Dendritic cell treated with granulocyte-macrophage colony-stimulating factor and Interleukin-4, amounts not matched to agents 40 ng/mL and 50 ng/mL, for 4 days (primary cell): ENCODE data around the gene SCAI.
"Not testable (repeated sequence)": the region's sequence is repeated elsewhere in the genome, so short reads cannot be mapped to it uniquely, and the experiment has no call there.

Source experiments
- H3K27ac Mint-ChIP-seq: one replicate; pipeline ENCODE4 v1.8.0; 2022; ENCODE audit warnings: mild to moderate bottlenecking, mixed read lengths
- H3K27me3 Mint-ChIP-seq: one replicate; pipeline ENCODE4 v1.8.0; 2022; ENCODE audit warnings: mild to moderate bottlenecking, mixed read lengths
- H3K36me3 Mint-ChIP-seq: one replicate; pipeline ENCODE4 v1.8.0; 2022; ENCODE audit warnings: low read depth, mixed read lengths
- H3K4me1 Mint-ChIP-seq: one replicate; pipeline ENCODE4 v1.8.0; 2022; ENCODE audit warnings: low read depth, mixed read lengths
- H3K4me3 Mint-ChIP-seq: one replicate; pipeline ENCODE4 v1.8.0; 2022; ENCODE audit warnings: mild to moderate bottlenecking, moderate library complexity, mixed read lengths
- H3K9me3 Mint-ChIP-seq: one replicate; pipeline ENCODE4 v1.8.0; 2022; ENCODE audit warnings: mixed read lengths
- intact Hi-C: fragments of 100-400 bp; cut with micrococcal nuclease; formaldehyde crosslinking; loops from one replicate; pipeline ENCODE4 v1.15.0; 2022

The SCAI gene

DNA sequence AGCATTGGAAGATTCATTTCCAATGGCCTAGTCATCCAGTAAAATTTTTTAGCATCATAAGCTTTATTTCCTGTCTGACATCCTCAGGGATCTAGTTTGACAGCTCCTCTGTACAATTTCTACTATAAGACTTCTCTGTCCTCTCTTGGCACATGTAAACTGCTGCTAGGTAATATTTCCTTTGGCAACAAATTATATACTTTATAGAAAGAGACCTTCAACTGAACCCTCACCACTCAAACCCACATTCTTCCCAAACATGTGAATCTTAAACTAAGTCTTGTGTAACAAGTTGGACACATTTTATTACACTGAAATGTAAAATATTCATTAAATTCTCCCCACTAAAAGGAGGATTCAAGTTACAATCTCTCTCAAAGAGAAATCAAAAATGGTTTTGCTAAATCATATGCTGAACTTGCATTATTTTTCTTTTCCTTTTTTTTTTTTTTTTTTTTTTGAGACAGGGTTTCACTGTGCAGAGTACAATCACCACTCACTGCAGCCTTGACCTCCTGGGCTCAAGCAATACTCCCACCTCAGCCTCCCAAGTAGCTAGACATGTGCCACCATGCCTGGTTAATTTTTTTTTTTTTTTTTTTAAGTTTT, 36.9 kb downstream of the SCAI start:
- intact Hi-C loops, result no loop called here
- H3K4me3 Mint-ChIP-seq, result no peak overlapping the region
- no peaks in the 10 kb centered on the region for H3K27me3 Mint-ChIP-seq
- H3K36me3 Mint-ChIP-seq, result no peaks in the 10 kb centered on the region
- H3K4me1 Mint-ChIP-seq, result no peaks in the 10 kb centered on the region
- no peak overlapping the region for H3K27ac Mint-ChIP-seq
- H3K9me3 Mint-ChIP-seq, result peaks cover 2% of the 10 kb centered on the region

DNA sequence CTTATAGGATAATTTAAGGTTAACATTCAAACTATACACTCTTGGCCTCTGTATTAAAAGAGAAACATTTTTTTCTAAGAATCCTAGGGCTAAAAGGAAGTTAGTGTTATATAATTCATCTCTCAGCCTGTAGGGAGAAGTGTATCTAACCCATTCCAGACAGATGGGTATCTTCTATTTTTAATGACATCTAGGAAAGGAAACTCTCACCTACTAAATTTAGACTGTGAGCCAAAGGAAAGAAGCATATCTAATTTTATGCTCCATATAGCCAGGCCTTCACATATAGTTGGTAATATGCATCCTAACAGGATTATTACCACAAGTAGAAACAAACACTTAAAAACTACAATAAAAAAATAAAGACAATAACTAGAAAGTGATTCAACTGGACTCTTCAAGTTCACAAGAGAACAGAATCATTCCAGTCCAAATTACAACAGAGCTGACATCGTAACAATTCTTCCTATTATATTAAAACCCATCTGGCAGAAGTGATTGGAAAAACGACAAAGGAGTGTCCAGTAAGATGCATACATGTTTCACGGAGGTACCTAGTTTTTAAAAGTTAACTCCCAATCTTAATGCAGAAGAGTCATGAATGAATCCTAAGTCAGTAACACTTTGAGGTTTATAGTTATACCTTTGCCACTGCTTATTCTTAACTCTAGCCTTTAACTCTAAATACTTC, 39.4 kb downstream of the SCAI start:
- Mint-ChIP-seq H3K27ac (no peak overlapping the region), H3K36me3 (no peaks in the 10 kb centered on the region), H3K9me3 (no peaks in the 10 kb centered on the region), H3K27me3 (no peaks in the 10 kb centered on the region), H3K4me1 (no peaks in the 10 kb centered on the region), H3K4me3 (no peak overlapping the region)
- intact Hi-C loops, result no loop called here

DNA sequence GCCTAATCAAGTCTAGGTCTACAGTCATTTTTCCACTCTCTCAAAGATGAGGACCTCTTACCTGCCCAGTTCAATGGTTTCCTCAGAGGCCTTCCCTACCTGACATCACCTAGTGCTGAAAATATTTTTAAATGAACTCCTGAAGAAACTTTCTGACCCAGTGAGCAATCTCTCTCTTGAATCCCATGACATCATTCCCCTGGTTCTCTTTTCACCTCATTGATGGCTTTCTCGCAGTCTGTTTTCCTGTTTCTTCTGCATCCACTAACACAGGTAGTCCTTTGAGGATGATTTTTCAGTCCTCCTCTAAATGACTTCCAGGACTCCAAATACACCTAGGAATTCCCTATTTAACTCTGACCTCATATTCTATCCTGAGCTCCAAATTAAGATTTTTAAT, 40.3 kb downstream of the SCAI start:
- H3K9me3 Mint-ChIP-seq, result no peaks in the 10 kb centered on the region
- H3K36me3 Mint-ChIP-seq, result no peaks in the 10 kb centered on the region
- H3K27me3 Mint-ChIP-seq, result no peaks in the 10 kb centered on the region
- intact Hi-C loops, result no loop called here
- no peak overlapping the region for H3K27ac Mint-ChIP-seq
- no peaks in the 10 kb centered on the region for H3K4me1 Mint-ChIP-seq
- no peak overlapping the region for H3K4me3 Mint-ChIP-seq

DNA sequence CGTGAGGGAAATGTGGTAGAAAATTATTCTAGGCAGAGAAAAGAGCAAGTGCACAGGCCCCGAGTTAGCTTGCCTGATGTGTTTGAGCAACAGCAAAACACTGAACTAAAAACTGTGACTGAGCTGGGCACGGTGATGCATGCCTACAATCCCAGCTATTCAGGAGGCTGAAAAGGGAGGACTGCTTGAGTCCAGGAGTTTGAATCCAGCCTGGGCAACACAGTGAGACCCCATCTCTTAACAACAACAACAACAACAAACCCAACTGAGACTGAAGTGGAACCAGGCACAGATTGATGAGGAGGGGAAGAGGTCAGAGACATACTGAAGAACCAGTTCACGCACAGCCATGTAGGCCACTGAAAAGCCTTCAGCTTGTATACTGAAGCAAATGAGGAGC, 42.5 kb downstream of the SCAI start:
- H3K9me3 Mint-ChIP-seq, result peaks cover 8% of the 10 kb centered on the region
- no peaks in the 10 kb centered on the region for H3K27me3 Mint-ChIP-seq
- no peaks in the 10 kb centered on the region for H3K36me3 Mint-ChIP-seq
- H3K4me1 Mint-ChIP-seq, result no peaks in the 10 kb centered on the region
- no peak overlapping the region for H3K27ac Mint-ChIP-seq
- H3K4me3 Mint-ChIP-seq, result no peak overlapping the region
- intact Hi-C loops, result no loop called here

DNA sequence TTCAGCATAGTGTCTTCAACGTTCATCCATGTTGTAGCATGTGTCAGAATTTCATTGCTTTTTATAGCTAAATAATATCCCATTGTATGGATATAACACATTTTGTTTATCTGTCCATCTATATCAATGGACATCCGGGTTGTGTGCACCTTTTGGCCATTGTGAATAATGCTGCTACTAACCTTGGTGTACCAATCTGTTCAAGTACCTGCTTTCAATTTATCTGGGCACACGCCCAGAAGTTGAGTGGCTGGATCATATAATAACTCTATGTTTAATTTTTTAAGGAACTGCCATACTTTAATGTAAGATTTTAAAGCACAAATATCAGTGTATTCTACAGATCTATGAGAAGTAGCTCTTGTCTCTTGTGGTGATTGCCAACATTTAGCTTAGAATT, 43.5 kb downstream of the SCAI start:
- no peaks in the 10 kb centered on the region for H3K27me3 Mint-ChIP-seq
- no peak overlapping the region for H3K27ac Mint-ChIP-seq
- H3K36me3 Mint-ChIP-seq, result no peaks in the 10 kb centered on the region
- intact Hi-C loops, result no loop called here
- no peaks in the 10 kb centered on the region for H3K4me1 Mint-ChIP-seq
- peaks cover 8% of the 10 kb centered on the region for H3K9me3 Mint-ChIP-seq
- H3K4me3 Mint-ChIP-seq, result no peak overlapping the region

DNA sequence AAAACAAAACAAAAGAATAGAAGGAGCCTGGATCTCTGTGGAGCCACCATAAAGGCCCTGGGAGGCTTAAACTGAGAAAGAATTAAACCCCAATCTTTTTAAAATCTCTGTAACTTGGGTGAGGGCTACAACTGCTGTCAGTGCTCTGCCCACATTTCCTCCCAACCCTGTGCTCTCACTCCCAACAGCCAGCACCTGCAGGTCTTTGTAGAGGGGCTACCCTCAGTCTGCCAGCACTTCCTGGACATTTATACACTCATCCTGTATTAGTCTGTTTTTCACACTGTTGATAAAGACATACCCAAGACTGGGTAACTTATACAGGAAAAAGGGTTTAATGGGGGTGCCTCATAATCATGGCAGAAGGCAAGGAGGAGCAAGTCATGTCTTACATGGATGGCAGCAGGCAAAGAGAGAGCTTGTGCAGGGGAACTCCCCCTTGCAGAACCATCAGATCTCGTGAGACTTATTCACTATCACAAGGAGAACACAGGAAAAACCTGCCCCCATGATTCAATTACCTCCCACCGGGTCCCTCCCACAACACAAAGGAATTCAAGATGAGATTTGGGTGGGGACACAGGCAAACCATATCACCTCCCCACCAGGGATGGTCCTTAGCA, 47.4 kb downstream of the SCAI start:
- Mint-ChIP-seq H3K36me3 (no peaks in the 10 kb centered on the region), H3K9me3 (peaks cover 8% of the 10 kb centered on the region), H3K27me3 (no peaks in the 10 kb centered on the region), H3K4me1 (no peaks in the 10 kb centered on the region), H3K27ac (no peak overlapping the region), H3K4me3 (no peak overlapping the region)
- intact Hi-C loops, result no loop called here

DNA sequence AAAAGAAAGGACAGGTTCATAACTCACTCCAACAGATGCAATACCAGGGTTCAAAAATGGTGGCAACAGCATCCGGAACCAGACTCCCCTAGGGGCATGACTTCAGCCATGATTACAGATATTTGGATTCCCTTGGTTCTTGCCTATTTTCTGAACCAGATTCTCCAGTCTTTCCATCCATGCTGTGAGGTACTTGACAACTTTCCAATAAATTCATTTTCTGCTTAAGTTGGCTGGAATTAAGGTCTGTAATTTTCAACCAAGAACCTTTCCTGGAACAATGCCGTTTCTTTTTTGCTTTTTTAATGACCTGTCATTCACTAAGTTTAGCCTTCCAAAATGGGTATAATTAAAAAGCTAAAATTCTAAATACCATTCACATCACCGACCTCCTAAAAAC, 52.2 kb downstream of the SCAI start:
- H3K27ac Mint-ChIP-seq, result no peak overlapping the region
- H3K9me3 Mint-ChIP-seq, result peaks cover under 1% of the 10 kb centered on the region
- intact Hi-C loops, result no loop called here
- no peaks in the 10 kb centered on the region for H3K27me3 Mint-ChIP-seq
- no peaks in the 10 kb centered on the region for H3K36me3 Mint-ChIP-seq
- no peak overlapping the region for H3K4me3 Mint-ChIP-seq
- peaks cover 19% of the 10 kb centered on the region for H3K4me1 Mint-ChIP-seq

DNA sequence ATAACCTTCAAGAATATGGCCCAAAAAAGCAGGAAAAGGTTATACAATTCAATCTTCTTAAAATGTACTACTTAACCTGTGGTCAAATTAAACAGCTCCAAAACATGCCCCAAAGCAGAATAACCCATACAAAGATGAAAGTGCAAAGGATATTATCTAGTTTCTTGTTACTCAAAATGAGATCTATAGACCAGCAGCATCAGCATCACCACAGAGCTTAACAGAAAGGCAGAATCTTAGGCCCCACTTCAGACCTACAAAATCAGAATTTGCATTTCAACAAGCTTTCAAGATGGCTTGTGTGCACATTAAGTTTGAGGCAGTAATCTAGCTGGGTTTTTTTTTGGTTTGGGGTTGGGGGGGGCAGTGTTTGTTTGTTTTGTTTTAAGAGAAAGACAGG, 54.0 kb downstream of the SCAI start:
- Mint-ChIP-seq H3K27ac (no peak overlapping the region), H3K27me3 (no peaks in the 10 kb centered on the region), H3K4me3 (no peak overlapping the region), H3K4me1 (peaks cover 19% of the 10 kb centered on the region), H3K9me3 (no peaks in the 10 kb centered on the region), H3K36me3 (no peaks in the 10 kb centered on the region)
- intact Hi-C loops, result no loop called here

DNA sequence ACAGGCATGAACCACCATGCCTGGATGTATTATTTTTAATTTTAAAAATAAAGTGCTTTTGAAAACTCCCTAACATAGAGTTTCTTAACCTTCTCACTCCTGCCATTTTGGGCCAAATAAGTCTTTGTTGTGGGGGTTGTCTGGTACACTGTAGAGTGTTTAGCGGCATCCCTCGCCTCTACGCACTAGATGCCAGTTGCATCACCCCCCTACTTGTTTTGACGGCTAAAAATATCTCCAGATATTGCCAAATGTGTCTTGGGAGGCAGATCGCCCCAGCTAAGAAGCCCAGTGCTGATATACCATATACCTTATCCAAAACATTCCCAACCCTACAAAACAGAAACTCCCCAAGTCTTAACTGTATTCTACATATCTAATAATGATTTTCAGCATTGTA, 54.6 kb downstream of the SCAI start:
- H3K27me3 Mint-ChIP-seq, result no peaks in the 10 kb centered on the region
- H3K9me3 Mint-ChIP-seq, result peaks cover 2% of the 10 kb centered on the region
- H3K27ac Mint-ChIP-seq, result no peak overlapping the region
- intact Hi-C loops, result no loop called here
- H3K4me1 Mint-ChIP-seq, result peaks cover 19% of the 10 kb centered on the region
- no peak overlapping the region for H3K4me3 Mint-ChIP-seq
- H3K36me3 Mint-ChIP-seq, result peaks cover 3% of the 10 kb centered on the region

DNA sequence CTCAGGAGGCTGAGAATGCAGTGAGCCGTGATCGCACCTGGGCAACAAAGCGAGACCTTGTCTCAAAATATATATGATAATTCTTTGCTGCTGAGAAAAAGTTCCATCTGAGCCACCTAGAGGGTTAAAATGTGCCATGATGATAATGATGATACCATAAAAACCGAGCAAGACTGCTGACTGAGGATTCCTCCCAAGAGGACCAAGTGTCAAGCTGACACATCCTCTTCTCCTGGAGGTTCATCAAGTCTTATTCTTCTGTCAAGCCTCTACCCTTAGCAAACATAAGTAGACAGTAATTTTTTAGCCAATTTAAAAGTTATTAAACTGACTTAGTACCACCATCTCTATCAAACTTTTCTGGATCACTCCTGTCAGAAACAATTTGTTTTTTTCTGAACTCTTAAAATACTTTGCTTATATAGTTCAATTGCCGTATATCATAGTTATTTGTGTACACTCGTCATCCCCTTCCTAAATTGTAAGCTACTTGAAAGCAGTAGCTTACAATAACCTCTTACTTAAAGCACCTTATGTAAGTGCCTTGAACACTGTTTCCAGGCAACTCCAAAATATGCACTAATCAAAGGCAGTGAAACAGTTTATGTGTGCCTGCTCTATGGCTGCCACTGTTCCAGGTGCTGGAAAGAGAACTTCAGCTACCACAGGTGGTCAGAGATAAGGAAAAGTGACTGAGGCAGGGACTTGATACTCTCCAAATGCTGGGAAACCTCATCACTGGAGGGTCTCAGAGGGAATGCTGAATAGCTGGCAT, 57.4 kb downstream of the SCAI start:
- H3K27ac Mint-ChIP-seq, result no peak overlapping the region
- H3K36me3 Mint-ChIP-seq, result peaks cover 26% of the 10 kb centered on the region
- no peaks in the 10 kb centered on the region for H3K27me3 Mint-ChIP-seq
- intact Hi-C loops, result no loop called here
- H3K9me3 Mint-ChIP-seq, result peaks cover 31% of the 10 kb centered on the region
- H3K4me3 Mint-ChIP-seq, result no peak overlapping the region
- peaks cover 19% of the 10 kb centered on the region for H3K4me1 Mint-ChIP-seq

DNA sequence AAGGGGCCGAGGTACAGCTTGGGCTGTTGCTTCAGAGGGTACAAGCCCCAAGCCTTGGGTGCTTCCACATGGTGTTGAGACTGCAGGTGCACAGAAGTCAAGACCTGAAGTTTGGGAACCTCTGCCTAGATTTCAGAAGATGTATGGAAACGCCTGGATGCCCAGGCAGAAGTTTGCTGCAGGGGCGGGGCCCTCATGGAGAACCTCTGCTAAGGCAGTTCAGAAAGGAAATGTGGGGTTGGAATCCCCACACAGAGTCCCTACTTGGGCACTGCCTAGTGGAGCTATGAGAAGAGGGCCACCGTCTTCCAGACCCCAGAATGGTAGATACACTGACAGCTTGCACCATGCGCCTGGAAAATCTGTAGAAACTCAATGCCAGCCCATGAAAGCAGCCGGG, 61.1 kb downstream of the SCAI start:
- H3K9me3 Mint-ChIP-seq, result peaks cover 35% of the 10 kb centered on the region
- intact Hi-C loops, H3K27me3 Mint-ChIP-seq, H3K4me3 Mint-ChIP-seq, H3K4me1 Mint-ChIP-seq, H3K27ac Mint-ChIP-seq: not testable (repeated sequence)
- peaks cover 26% of the 10 kb centered on the region for H3K36me3 Mint-ChIP-seq

DNA sequence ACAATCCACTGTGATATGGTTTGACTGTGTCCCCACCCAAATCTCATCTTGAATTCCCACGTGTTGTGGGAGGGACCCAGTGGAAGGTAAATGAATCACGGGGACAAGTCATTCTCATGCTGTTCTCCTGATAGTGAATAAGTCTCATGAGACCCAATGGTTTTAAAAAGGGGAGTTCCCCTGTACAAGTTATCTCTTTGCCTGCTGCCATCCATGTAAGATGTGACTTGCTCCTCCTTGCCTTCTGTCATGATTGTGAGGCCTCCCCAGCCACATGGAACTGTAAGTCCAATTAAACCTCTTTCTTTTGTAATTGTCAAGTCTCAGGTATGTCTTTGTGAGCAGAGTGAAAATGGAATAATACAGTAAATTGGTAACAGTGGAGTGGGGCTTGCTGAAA, 62.5 kb downstream of the SCAI start:
- intact Hi-C loops, result not testable (repeated sequence)

DNA sequence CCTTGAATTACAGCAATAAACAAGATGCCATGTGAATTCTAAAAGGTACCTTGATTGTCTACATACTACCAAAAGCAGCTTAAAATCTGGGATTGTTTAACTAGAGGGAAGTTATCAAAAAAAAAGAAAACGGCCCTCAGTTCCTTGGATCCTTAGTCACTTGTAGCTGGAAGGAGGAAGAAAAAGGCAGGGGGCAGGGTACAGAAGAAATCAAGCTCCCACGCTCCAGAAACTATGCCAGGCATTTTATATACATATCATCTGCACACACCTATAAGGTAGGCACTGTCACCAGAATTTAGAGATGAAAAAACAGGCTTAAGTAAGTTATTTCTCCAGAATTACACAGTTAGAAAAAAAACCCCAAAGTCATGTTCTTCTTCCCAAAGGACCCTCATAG, 63.4 kb downstream of the SCAI start:
- no peak overlapping the region for H3K4me3 Mint-ChIP-seq

More for the DNA sequence above, 62.5 kb downstream of the SCAI start:
- Mint-ChIP-seq H3K36me3 (peaks cover 26% of the 10 kb centered on the region), H3K9me3 (peaks cover 35% of the 10 kb centered on the region)
- not testable (repeated sequence) for H3K4me1 Mint-ChIP-seq, H3K27me3 Mint-ChIP-seq, H3K27ac Mint-ChIP-seq, H3K4me3 Mint-ChIP-seq

DNA sequence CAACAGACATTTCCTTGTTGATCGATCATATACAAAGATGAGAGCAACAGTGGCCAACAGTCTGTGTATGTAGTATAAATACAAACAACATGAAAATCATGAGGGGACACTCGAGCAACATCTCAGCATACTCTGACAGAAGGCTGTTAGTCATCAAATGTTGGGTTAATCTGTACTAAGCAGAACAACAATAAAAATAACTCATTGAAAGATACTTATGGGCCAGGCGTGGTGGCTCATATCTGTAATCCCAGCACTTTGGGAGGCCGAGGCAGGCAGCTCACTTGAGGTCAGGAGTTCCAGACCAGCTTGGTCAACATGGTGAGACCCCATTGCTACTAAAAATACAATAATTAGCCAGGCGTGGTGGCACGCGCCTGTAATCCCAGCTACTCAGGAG, 67.3 kb downstream of the SCAI start:
- H3K36me3 Mint-ChIP-seq, result no peaks in the 10 kb centered on the region
- H3K9me3 Mint-ChIP-seq, result peaks cover 5% of the 10 kb centered on the region
- H3K4me3 Mint-ChIP-seq, result no peak overlapping the region
- intact Hi-C loops, result no loop called here
- no peaks in the 10 kb centered on the region for H3K27me3 Mint-ChIP-seq
- H3K4me1 Mint-ChIP-seq, result no peaks in the 10 kb centered on the region
- H3K27ac Mint-ChIP-seq, result no peak overlapping the region

More for the DNA sequence above, 63.4 kb downstream of the SCAI start:
- H3K36me3 Mint-ChIP-seq, result peaks cover 26% of the 10 kb centered on the region
- no peaks in the 10 kb centered on the region for H3K4me1 Mint-ChIP-seq
- intact Hi-C loops, result no loop called here
- no peaks in the 10 kb centered on the region for H3K27me3 Mint-ChIP-seq
- H3K27ac Mint-ChIP-seq, result no peak overlapping the region
- H3K9me3 Mint-ChIP-seq, result peaks cover 35% of the 10 kb centered on the region
